PC-3 (cell line): ENCODE measurements around the gene ALS2CL. TPM values are rescaled to one million over a fixed set of nuclear protein-coding genes. Genes with fewer than 3 reads are reported as not detected.

Source experiments
- ATAC-seq: fragments of 200-7000 bp; cut with Tn5 transposase; 2 replicates; pipeline ENCODE4 v1.9.1; 2020; ENCODE audit warnings: mild to moderate bottlenecking, moderate library complexity
- BruUV-seq: library from RNA; stranded (reverse); fragments of 400-500 nt; replicated peaks from 2 replicates; lab custom pipeline; 2021; lab: Mats Ljungman, UMichigan
- CTCF ChIA-PET: fragments of 300-600 bp; sonication (Branson Sonifier 250); formaldehyde crosslinking; loops from one replicate; lab custom pipeline; 2022; ENCODE audit warnings: antibody characterized with exemption; lab: Charles Lee
- POLR2A ChIA-PET: fragments of 300-600 bp; sonication (Branson Sonifier 250); formaldehyde crosslinking; loops from one replicate; lab custom pipeline; 2022; ENCODE audit warnings: antibody characterized with exemption; ENCODE audit not compliant: unreplicated experiment; lab: Charles Lee
- DNase-seq: peaks from one replicate; pipeline ENCODE4 v3.0.0-alpha.2; 2015
- H2AFZ ChIP-seq: fragments of 300-600 bp; sonication (generic); 2 replicates; pipeline ENCODE4 v1.6.0; 2016; ENCODE audit warnings: antibody characterized with exemption, low read length
- H3F3A ChIP-seq: fragments of 300-600 bp; sonication (generic); one replicate; pipeline ENCODE4 v1.6.0; 2017; ENCODE audit warnings: antibody characterized with exemption, low read length, control low read depth, mild to moderate bottlenecking; ENCODE audit not compliant: unreplicated experiment
- H3K27ac ChIP-seq: fragments of 300-600 bp; sonication (generic); 2 replicates; pipeline ENCODE4 v1.5.1; 2016; ENCODE audit warnings: mild to moderate bottlenecking, low read length
- H3K27me3 ChIP-seq: fragments of 300-600 bp; sonication (generic); 2 replicates; pipeline ENCODE4 v1.6.1; 2016; ENCODE audit warnings: low read length, mixed read lengths
- H3K36me3 ChIP-seq: fragments of 300-600 bp; sonication (generic); 2 replicates; pipeline ENCODE4 v1.6.1; 2016; ENCODE audit warnings: low read depth, mixed run types, low read length, mixed read lengths
- H3K4me1 ChIP-seq: fragments of 300-600 bp; sonication (generic); 2 replicates; pipeline ENCODE4 v1.5.1; 2016; ENCODE audit warnings: low read length; ENCODE audit not compliant: insufficient read depth
- H3K4me2 ChIP-seq: fragments of 300-600 bp; sonication (generic); 2 replicates; pipeline ENCODE4 v1.6.0; 2016; ENCODE audit warnings: low read length
- H3K4me3 ChIP-seq: fragments of 300-600 bp; sonication (generic); 2 replicates; pipeline ENCODE4 v1.5.1; 2016; ENCODE audit warnings: mild to moderate bottlenecking, low read length, mixed read lengths
- H3K79me2 ChIP-seq: fragments of 300-600 bp; sonication (generic); 2 replicates; pipeline ENCODE4 v1.6.1; 2017; ENCODE audit warnings: low read length, mixed read lengths
- H3K9ac ChIP-seq: fragments of 300-600 bp; sonication (generic); 2 replicates; pipeline ENCODE4 v1.6.0; 2016; ENCODE audit warnings: mild to moderate bottlenecking, low read length
- H3K9me2 ChIP-seq: fragments of 300-600 bp; sonication (generic); replicated peaks from 2 replicates; pipeline ENCODE4 v1.6.1; 2016; ENCODE audit warnings: mixed run types, low read length, mixed read lengths
- H3K9me3 ChIP-seq: fragments of 300-600 bp; sonication (generic); 2 replicates; pipeline ENCODE4 v1.6.1; 2016; ENCODE audit warnings: low read length, mixed read lengths
- H4K20me1 ChIP-seq: fragments of 300-600 bp; sonication (generic); 2 replicates; pipeline ENCODE4 v1.6.1; 2016; ENCODE audit warnings: low read length, mixed read lengths
- CTCF ChIP-seq: fragments of 300-600 bp; sonication (generic); conservative IDR thresholded peaks from 2 replicates; pipeline ENCODE4 v1.5.1; 2017; ENCODE audit warnings: antibody characterized with exemption, low read depth, mild to moderate bottlenecking, low read length
- EZH2 ChIP-seq: fragments of 300-600 bp; sonication (generic); IDR thresholded peaks from one replicate; pipeline ENCODE4 v1.6.1; 2017; ENCODE audit warnings: antibody characterized with exemption, mild to moderate bottlenecking, low read length; ENCODE audit not compliant: unreplicated experiment
- EZH2phosphoT487 ChIP-seq: fragments of 300-600 bp; sonication (generic); IDR thresholded peaks from 2 replicates; pipeline ENCODE4 v1.6.1; 2018; ENCODE audit warnings: mild to moderate bottlenecking, antibody characterized with exemption, low read length, borderline replicate concordance
- intact Hi-C: fragments of 100-400 bp; cut with micrococcal nuclease; formaldehyde crosslinking; loops from 2 replicates; pipeline ENCODE4 v1.9.0; 2023
- total RNA-seq: library from RNA; depleted of rRNA; stranded (reverse); fragments of >200 nt; gene quantifications from 2 replicates; pipeline ENCODE4 v1.2.3, GENCODE V29; 2014

Gene ALS2CL
- total RNA-seq, 1 experiment from 2014 or later: 30.1 TPM

DNA sequence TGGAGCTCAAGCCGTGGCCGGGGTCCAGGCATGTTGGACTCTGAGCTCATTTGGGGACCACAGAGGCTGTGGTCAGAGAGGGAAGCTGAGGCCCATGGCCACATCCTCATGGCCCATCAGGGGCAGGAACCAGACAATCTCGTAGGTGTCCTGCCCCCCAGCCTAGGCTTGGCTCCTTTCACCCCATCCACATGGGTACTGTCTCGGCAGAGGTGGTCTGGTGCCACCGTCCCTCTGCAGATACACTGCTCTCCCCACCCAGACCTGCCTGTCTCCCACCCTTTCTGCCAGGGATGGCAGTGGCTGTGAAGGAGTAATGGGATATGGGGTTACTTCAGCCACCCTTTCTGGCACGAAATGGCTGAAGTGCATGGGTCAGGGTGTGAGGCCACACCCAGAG is 16.2 kb upstream of the ALS2CL start:
- Histone ChIP-seq H3F3A (no peaks in the 10 kb centered on the region), H3K4me2 (no peak overlapping the region), H3K9me3 (no peaks in the 10 kb centered on the region), H2AFZ (no peak overlapping the region), H3K9me2 (no peaks in the 10 kb centered on the region), H4K20me1 (no peaks in the 10 kb centered on the region), H3K36me3 (no peaks in the 10 kb centered on the region), H3K27ac (no peak overlapping the region), H3K9ac (no peak overlapping the region), H3K4me1 (peaks cover 13% of the 10 kb centered on the region), H3K4me3 (no peak overlapping the region), H3K79me2 (no peaks in the 10 kb centered on the region), H3K27me3 (no peaks in the 10 kb centered on the region)
- intact Hi-C loops: no loop called here
- TF ChIP-seq EZH2 (no peak), CTCF (no peak), EZH2phosphoT487 (no peak)
- ChIA-PET CTCF (no interaction called here), POLR2A (interaction anchor here (0.6 kb wide), 1 partner anchor 639 kb away, joined by 4 read pairs; no protein-coding TSS in a partner anchor)
- TSS peak; percentile 15 for BruUV-seq
- DNase-seq (no peak), ATAC-seq (no peak)

DNA sequence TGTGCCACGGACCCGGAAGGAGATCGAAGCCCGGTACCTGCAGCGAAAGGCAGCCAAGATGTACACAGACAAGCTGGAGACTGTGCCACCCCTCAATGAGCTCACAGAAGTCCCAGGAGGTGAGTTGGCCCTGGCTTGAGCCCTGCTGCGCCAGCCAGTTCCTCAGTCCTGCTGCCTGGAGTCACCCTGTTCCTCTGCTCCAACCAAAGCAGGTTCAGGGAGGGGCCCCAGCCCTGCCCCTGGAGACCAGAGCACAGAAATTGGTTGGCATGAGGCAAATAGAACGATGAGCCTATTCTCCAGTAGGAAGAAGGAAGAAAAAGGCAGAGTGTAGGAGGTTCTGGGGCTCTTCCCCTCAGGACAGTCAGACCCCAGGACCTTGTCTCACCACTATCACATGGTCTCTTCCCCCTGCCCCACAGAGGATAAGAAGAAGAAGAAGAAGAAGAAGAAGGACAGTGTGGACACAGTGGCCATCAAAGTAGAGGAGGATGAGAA is 15.7 kb upstream of the ALS2CL start:
- no peaks in the 10 kb centered on the region for H3K36me3 ChIP-seq
- ChIA-PET POLR2A (no interaction called here), CTCF (no interaction called here)
- H3K27ac ChIP-seq: no peak overlapping the region
- no peaks in the 10 kb centered on the region for H3K27me3 ChIP-seq
- no peak for TF ChIP-seq EZH2phosphoT487
- TF ChIP-seq CTCF: no peak
- TF ChIP-seq EZH2: no peak
- no peaks in the 10 kb centered on the region for H3K9me2 ChIP-seq
- H3K9me3 ChIP-seq: no peaks in the 10 kb centered on the region
- no peaks in the 10 kb centered on the region for H4K20me1 ChIP-seq
- no peak overlapping the region for H2AFZ ChIP-seq
- no peaks in the 10 kb centered on the region for H3F3A ChIP-seq
- H3K4me1 ChIP-seq: peaks cover 13% of the 10 kb centered on the region
- H3K4me3 ChIP-seq: no peak overlapping the region
- no peak for DNase-seq
- intact Hi-C loops: no loop called here
- ATAC-seq: no peak
- BruUV-seq: no TSS peak
- H3K79me2 ChIP-seq: no peaks in the 10 kb centered on the region
- no peak overlapping the region for H3K9ac ChIP-seq
- H3K4me2 ChIP-seq: no peak overlapping the region

- POLR2A ChIA-PET: no interaction called here
Measured at GRCh38 chr3:46708401-46709156, 15.1 kb upstream of the ALS2CL start.

More at GRCh38 chr3:46708401-46709156, 15.1 kb upstream of the ALS2CL start:
- no peaks in the 10 kb centered on the region for H3K9me3 ChIP-seq
- H3K4me2 ChIP-seq: no peak overlapping the region
- no peak overlapping the region for H3K27ac ChIP-seq
- H2AFZ ChIP-seq: no peak overlapping the region
- H3K9ac ChIP-seq: no peak overlapping the region
- no peaks in the 10 kb centered on the region for H3K79me2 ChIP-seq
- intact Hi-C loops: no loop called here
- no peaks in the 10 kb centered on the region for H4K20me1 ChIP-seq
- H3K4me3 ChIP-seq: no peak overlapping the region
- no peaks in the 10 kb centered on the region for H3K27me3 ChIP-seq
- H3F3A ChIP-seq: no peaks in the 10 kb centered on the region
- TF ChIP-seq EZH2 (no peak), EZH2phosphoT487 (no peak), CTCF (no peak)
- no peaks in the 10 kb centered on the region for H3K36me3 ChIP-seq
- ATAC-seq (no peak), DNase-seq (no peak)
- CTCF ChIA-PET: interaction anchor here (1.0 kb wide), 1 partner anchor 186 kb away, joined by 3 read pairs; no protein-coding TSS in a partner anchor
- no TSS peak for BruUV-seq
- H3K4me1 ChIP-seq: peaks cover 13% of the 10 kb centered on the region
- H3K9me2 ChIP-seq: no peaks in the 10 kb centered on the region
